ES-I3 (cell line): Measurements from ENCODE around the gene LRIT3.

Source experiments
- H3K36me3 ChIP-seq: 2 replicates; pipeline ENCODE4 v1.6.1; 2013; ENCODE audit warnings: mild to moderate bottlenecking, low read length, control low read depth, moderate library complexity; ENCODE audit not compliant: insufficient read depth
- H3K4me1 ChIP-seq: 2 replicates; pipeline ENCODE4 v1.6.1; 2013; ENCODE audit warnings: mild to moderate bottlenecking, control low read depth, low read length; ENCODE audit not compliant: insufficient read depth
- H3K9ac ChIP-seq: 2 replicates; pipeline ENCODE4 v1.6.1; 2013; ENCODE audit warnings: low read depth, mild to moderate bottlenecking, low read length, moderate library complexity
- H3K9me3 ChIP-seq: 2 replicates; pipeline ENCODE4 v1.6.1; 2013; ENCODE audit warnings: mild to moderate bottlenecking, low read length, moderate library complexity; ENCODE audit not compliant: control insufficient read depth, insufficient read depth

The LRIT3 gene, protein sequence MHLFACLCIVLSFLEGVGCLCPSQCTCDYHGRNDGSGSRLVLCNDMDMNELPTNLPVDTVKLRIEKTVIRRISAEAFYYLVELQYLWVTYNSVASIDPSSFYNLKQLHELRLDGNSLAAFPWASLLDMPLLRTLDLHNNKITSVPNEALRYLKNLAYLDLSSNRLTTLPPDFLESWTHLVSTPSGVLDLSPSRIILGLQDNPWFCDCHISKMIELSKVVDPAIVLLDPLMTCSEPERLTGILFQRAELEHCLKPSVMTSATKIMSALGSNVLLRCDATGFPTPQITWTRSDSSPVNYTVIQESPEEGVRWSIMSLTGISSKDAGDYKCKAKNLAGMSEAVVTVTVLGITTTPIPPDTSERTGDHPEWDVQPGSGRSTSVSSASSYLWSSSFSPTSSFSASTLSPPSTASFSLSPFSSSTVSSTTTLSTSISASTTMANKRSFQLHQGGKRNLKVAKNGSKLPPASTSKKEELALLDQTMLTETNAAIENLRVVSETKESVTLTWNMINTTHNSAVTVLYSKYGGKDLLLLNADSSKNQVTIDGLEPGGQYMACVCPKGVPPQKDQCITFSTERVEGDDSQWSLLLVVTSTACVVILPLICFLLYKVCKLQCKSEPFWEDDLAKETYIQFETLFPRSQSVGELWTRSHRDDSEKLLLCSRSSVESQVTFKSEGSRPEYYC

GRCh38 chr4:109847896-109848442 is at the start of gene LRIT3:
Gene LRIT3, plus strand, starts transcription at chr4:109848107. Its CDS starts 95 bp downstream, at chr4:109848202.
- Histone ChIP-seq H3K36me3 (no peaks in the 10 kb centered on the region), H3K9me3 (no peaks in the 10 kb centered on the region), H3K4me1 (no peaks in the 10 kb centered on the region)

GRCh38 chr4:109798866-109799265 is 49.0 kb upstream of the LRIT3 start:
- no peaks in the 10 kb centered on the region for H3K4me1 ChIP-seq
- no peaks in the 10 kb centered on the region for H3K36me3 ChIP-seq
- no peak overlapping the region for H3K9ac ChIP-seq
- H3K9me3 ChIP-seq: no peaks in the 10 kb centered on the region

More at GRCh38 chr4:109847896-109848442, at the start of gene LRIT3:
- H3K9ac ChIP-seq: no peak within 1 kb of the TSS

- Histone ChIP-seq H3K9me3 (no peaks in the 10 kb centered on the region), H3K36me3 (no peaks in the 10 kb centered on the region), H3K9ac (no peak overlapping the region), H3K4me1 (no peaks in the 10 kb centered on the region)
Observed at GRCh38 chr4:109801099-109801789, 46.7 kb upstream of the LRIT3 start.

- Histone ChIP-seq H3K9ac (no peak within 1 kb of the TSS), H3K9me3 (no peaks in the 10 kb centered on the region), H3K4me1 (no peaks in the 10 kb centered on the region), H3K36me3 (no peaks in the 10 kb centered on the region)
Observed at GRCh38 chr4:109801895-109802319, 46.0 kb upstream of the LRIT3 start, which contains the start of gene CFI. Gene CFI, minus strand, starts transcription at chr4:109801999. Its CDS starts 28 bp downstream, at chr4:109801971.

GRCh38 chr4:109803924-109804571 is 43.9 kb upstream of the LRIT3 start:
- Histone ChIP-seq H3K9me3 (no peaks in the 10 kb centered on the region), H3K36me3 (no peaks in the 10 kb centered on the region), H3K4me1 (no peaks in the 10 kb centered on the region), H3K9ac (no peak overlapping the region)

DNA sequence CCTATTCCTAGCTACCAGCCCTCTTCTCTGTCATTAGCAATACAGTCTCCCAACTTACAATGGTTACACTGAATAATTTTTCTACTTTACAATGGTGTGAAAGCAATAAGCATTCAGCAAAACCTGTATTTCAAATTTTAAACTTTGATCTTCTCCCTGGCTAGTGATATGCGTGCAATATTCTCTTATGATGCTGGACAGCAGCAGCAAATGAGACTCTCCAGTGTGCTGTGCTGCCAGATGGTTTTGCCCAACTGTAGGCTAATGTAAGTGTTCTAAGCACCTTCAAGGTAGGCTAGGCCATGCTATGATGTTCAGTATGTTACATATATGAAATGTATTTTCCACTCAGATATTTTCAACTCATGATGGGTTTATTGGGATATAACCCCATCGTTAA is 38.3 kb upstream of the LRIT3 start:
- no peak overlapping the region for H3K9ac ChIP-seq
- H3K4me1 ChIP-seq: no peaks in the 10 kb centered on the region; the same call in 1 of the 2 replicates
- H3K36me3 ChIP-seq: no peaks in the 10 kb centered on the region; the same call in 1 of the 2 replicates
- H3K9me3 ChIP-seq: no peaks in the 10 kb centered on the region

DNA sequence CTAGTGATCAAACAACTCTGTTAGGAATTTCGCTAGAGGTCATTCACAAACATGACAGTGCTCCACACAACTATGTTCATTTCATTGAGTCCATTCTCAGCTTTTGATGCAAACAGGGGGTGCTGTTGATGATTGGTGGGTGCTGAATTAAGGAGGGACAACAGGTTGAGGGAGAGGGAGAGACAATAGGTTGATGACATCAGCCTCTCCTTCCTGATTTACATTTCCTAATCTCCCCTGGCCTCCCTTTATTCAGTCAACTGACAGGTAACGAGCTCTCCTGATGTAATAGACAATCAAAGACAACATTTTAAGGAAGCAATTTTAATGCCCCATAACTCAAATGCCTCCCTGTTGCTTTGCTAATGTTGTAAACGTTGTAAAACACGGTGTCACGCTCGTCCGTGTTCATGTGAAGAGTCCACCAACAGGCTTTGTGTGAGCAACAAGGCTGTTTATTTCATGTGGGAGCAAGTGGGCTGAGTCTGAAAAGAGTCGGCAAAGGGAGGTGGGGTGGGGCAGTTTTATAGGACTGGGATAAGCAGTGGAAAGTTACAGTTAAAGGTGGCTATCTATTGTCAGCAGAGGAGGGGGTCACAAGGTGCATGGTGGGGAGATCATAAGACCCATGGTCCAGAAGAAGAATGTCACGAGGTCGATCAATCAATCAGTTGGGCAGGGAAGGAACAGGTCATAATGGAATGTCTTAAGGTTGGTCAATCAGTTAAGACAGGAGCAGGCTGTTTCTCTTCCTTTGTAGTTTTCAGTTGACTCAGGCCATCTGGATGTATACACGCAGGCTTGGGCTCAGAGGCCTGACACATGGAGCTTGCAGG is 37.1 kb upstream of the LRIT3 start:
- Histone ChIP-seq H3K9ac (no peak overlapping the region), H3K36me3 (no peaks in the 10 kb centered on the region; the same call in 1 of the 2 replicates), H3K4me1 (no peaks in the 10 kb centered on the region; the same call in 1 of the 2 replicates), H3K9me3 (no peaks in the 10 kb centered on the region)

DNA sequence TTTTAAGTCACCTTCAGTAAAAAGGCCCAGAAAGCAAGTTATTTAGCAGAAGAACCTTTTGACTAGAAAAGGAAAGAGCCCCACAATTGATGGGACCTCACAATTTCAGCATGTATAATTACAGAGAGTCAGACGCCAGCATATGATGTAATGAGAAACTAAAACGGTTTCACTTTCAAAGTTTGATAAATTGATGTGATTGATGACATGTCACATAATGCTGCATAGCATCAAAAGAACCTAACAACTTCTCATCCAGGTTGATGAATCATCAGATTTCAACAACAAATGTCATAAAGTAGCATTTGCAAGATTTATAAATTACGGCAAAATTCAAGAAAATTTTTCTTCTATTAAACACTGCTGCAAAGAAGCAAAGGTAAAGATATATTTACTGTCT is 36.2 kb upstream of the LRIT3 start:
- Histone ChIP-seq H3K36me3 (no peaks in the 10 kb centered on the region; the same call in 1 of the 2 replicates), H3K9me3 (no peaks in the 10 kb centered on the region), H3K9ac (no peak overlapping the region), H3K4me1 (peaks cover under 1% of the 10 kb centered on the region; the same call in 1 of the 2 replicates)

GRCh38 chr4:109815151-109816081 is 32.5 kb upstream of the LRIT3 start, which contains the start of gene GAR1:
Gene GAR1, plus strand, starts transcription at chr4:109815762. Its CDS starts 403 bp downstream, at chr4:109816165.
- Histone ChIP-seq H3K36me3 (no peaks in the 10 kb centered on the region), H3K4me1 (peaks cover 5% of the 10 kb centered on the region; the same call in 1 of the 2 replicates), H3K9me3 (no peaks in the 10 kb centered on the region), H3K9ac (peak within 1 kb of the TSS; percentile 93)

- Histone ChIP-seq H3K4me1 (peaks cover 5% of the 10 kb centered on the region; the same call in 1 of the 2 replicates), H3K9ac (peak overlapping the region; percentile 93), H3K9me3 (no peaks in the 10 kb centered on the region), H3K36me3 (no peaks in the 10 kb centered on the region)
Observed at GRCh38 chr4:109816082-109816442, 31.8 kb upstream of the LRIT3 start.

- no peaks in the 10 kb centered on the region for H3K36me3 ChIP-seq
- H3K4me1 ChIP-seq: peaks cover 5% of the 10 kb centered on the region; the same call in 1 of the 2 replicates
Observed at GRCh38 chr4:109816894-109817293, 31.0 kb upstream of the LRIT3 start.

GRCh38 chr4:109818268-109818667 is 29.6 kb upstream of the LRIT3 start:
- H3K9ac ChIP-seq: no peak overlapping the region
- no peaks in the 10 kb centered on the region for H3K9me3 ChIP-seq
- peaks cover 5% of the 10 kb centered on the region; the same call in 1 of the 2 replicates for H3K36me3 ChIP-seq
- peaks cover 5% of the 10 kb centered on the region; the same call in 1 of the 2 replicates for H3K4me1 ChIP-seq

More at GRCh38 chr4:109816894-109817293, 31.0 kb upstream of the LRIT3 start:
- Histone ChIP-seq H3K9ac (peak overlapping the region; percentile 93), H3K9me3 (no peaks in the 10 kb centered on the region)
